Vagina (tissue), 2 donors: Measurements from ENCODE around the gene ADAM23. TPM values are rescaled to one million over a fixed set of nuclear protein-coding genes. Genes with fewer than 3 reads are reported as not detected.

Source experiments
- DNase-seq, 2 donors: peaks; one replicate each; pipeline ENCODE4 v3.0.0-alpha.2; 2017; ENCODE audit errors: extremely low spot score in 2 of 2
- H3K27ac ChIP-seq: fragments of 200-600 bp; sonication (generic); one replicate; pipeline ENCODE4 v1.5.1; 2019
- H3K27me3 ChIP-seq: fragments of 200-600 bp; sonication (generic); one replicate; pipeline ENCODE4 v1.5.1; 2019
- H3K36me3 ChIP-seq, 2 donors: fragments of 200-600 bp; sonication (generic); one replicate each; pipeline ENCODE4 v1.5.1; 2017 to 2019
- H3K4me1 ChIP-seq: fragments of 200-600 bp; sonication (generic); one replicate; pipeline ENCODE4 v1.5.1; 2019
- H3K4me3 ChIP-seq, 2 donors: fragments of 200-600 bp; sonication (generic); 1 replicate in 1 of 2; 2 replicates in 1 of 2; pipeline ENCODE4 v1.5.1; 2016 to 2019
- H3K9me3 ChIP-seq: fragments of 200-600 bp; sonication (generic); one replicate; pipeline ENCODE4 v1.5.1; 2019
- CTCF ChIP-seq, 3 experiments: fragments of 450-650 bp in 2 of 3; fragments of 200-600 bp in 1 of 3; sonication (generic) in 1 of 3; IDR thresholded peaks; one replicate each; pipeline ENCODE4 v1.5.1; 2017 to 2019; ENCODE audit warnings: antibody characterized with exemption in 3 of 3, mild to moderate bottlenecking in 2 of 3, moderate library complexity in 2 of 3
- POLR2A ChIP-seq, 2 donors: fragments of 450-650 bp; IDR thresholded peaks; one replicate each; pipeline ENCODE4 v1.6.1; 2017; ENCODE audit warnings: antibody characterized with exemption in 2 of 2, mild to moderate bottlenecking in 2 of 2, moderate library complexity in 2 of 2
- POLR2AphosphoS5 ChIP-seq, 2 donors: sonication (generic); formaldehyde crosslinking; IDR thresholded peaks; one replicate each; pipeline ENCODE4 v1.9.0; 2017; ENCODE audit warnings: antibody characterized with exemption in 2 of 2, mild to moderate bottlenecking in 2 of 2, low read depth in 1 of 2; ENCODE audit not compliant: insufficient read depth in 1 of 2
- intact Hi-C: fragments of 100-400 bp; cut with DNase I; formaldehyde crosslinking; loops from one replicate; pipeline ENCODE4 v1.15.1; 2023
- total RNA-seq: library from RNA; depleted of rRNA; stranded (reverse); fragments of >200 nt; gene quantifications from one replicate; pipeline ENCODE4 v1.2.3, GENCODE V29; 2016

ADAM23 gene
- total RNA-seq, 1 donor from 2014 or later: 5.2 TPM

GRCh38 chr2:206563374-206563773 lies 120.0 kb downstream of the ADAM23 start:
- intact Hi-C loops: no loop called here
- Histone ChIP-seq H3K27me3 (no peaks in the 10 kb centered on the region), H3K9me3 (no peaks in the 10 kb centered on the region), H3K27ac (no peak overlapping the region), H3K4me3 (no peak overlapping the region), H3K36me3 (no peaks in the 10 kb centered on the region), H3K4me1 (no peaks in the 10 kb centered on the region)
- DNase-seq: no peak
- TF ChIP-seq CTCF (IDR thresholded peaks at IDR 0.05) (no peak), POLR2A (IDR thresholded peaks at IDR 0.05) (no peak), POLR2AphosphoS5 (IDR thresholded peaks at IDR 0.05; ENCODE audit: insufficient read depth in 1 of 2, low read depth in 1 of 2) (no peak)

GRCh38 chr2:206565666-206566065 lies 122.3 kb downstream of the ADAM23 start:
- no peak for TF ChIP-seq POLR2AphosphoS5 (IDR thresholded peaks at IDR 0.05; ENCODE audit: insufficient read depth in 1 of 2, low read depth in 1 of 2)
- TF ChIP-seq POLR2A (IDR thresholded peaks at IDR 0.05): no peak

GRCh38 chr2:206569470-206569869 lies 126.1 kb downstream of the ADAM23 start:
- Histone ChIP-seq H3K27me3 (no peaks in the 10 kb centered on the region), H3K36me3 (no peaks in the 10 kb centered on the region), H3K4me1 (no peaks in the 10 kb centered on the region), H3K4me3 (no peak overlapping the region), H3K27ac (no peak overlapping the region), H3K9me3 (no peaks in the 10 kb centered on the region)
- no peak for DNase-seq
- intact Hi-C loops: no loop called here
- TF ChIP-seq POLR2A (IDR thresholded peaks at IDR 0.05) (no peak), POLR2AphosphoS5 (IDR thresholded peaks at IDR 0.05; ENCODE audit: insufficient read depth in 1 of 2, low read depth in 1 of 2) (no peak), CTCF (IDR thresholded peaks at IDR 0.05) (no peak)

More at GRCh38 chr2:206565666-206566065, 122.3 kb downstream of the ADAM23 start:
- Histone ChIP-seq H3K9me3 (no peaks in the 10 kb centered on the region), H3K4me1 (no peaks in the 10 kb centered on the region), H3K4me3 (no peak overlapping the region), H3K27me3 (no peaks in the 10 kb centered on the region), H3K36me3 (no peaks in the 10 kb centered on the region), H3K27ac (no peak overlapping the region)
- intact Hi-C loops: no loop called here
- DNase-seq: no peak

- no peak for DNase-seq
- Histone ChIP-seq H3K27me3 (no peaks in the 10 kb centered on the region), H3K4me3 (no peak overlapping the region), H3K9me3 (no peaks in the 10 kb centered on the region), H3K36me3 (no peaks in the 10 kb centered on the region), H3K27ac (no peak overlapping the region), H3K4me1 (no peaks in the 10 kb centered on the region)
- no peak for TF ChIP-seq POLR2AphosphoS5 (IDR thresholded peaks at IDR 0.05; ENCODE audit: insufficient read depth in 1 of 2, low read depth in 1 of 2)
- TF ChIP-seq CTCF (IDR thresholded peaks at IDR 0.05): no peak
- TF ChIP-seq POLR2A (IDR thresholded peaks at IDR 0.05): no peak
- intact Hi-C loops: no loop called here
These were observed 126.9 kb downstream of the ADAM23 start for GRCh38 chr2:206570199-206570598.

- no peaks in the 10 kb centered on the region for H3K4me1 ChIP-seq
- DNase-seq: no peak
- no peaks in the 10 kb centered on the region for H3K36me3 ChIP-seq
- no peak overlapping the region for H3K27ac ChIP-seq
- H3K9me3 ChIP-seq: no peaks in the 10 kb centered on the region
- TF ChIP-seq POLR2AphosphoS5 (IDR thresholded peaks at IDR 0.05; ENCODE audit: insufficient read depth in 1 of 2, low read depth in 1 of 2): no peak
- no peak for TF ChIP-seq CTCF (IDR thresholded peaks at IDR 0.05)
- no peak for TF ChIP-seq POLR2A (IDR thresholded peaks at IDR 0.05)
- H3K27me3 ChIP-seq: no peaks in the 10 kb centered on the region
- intact Hi-C loops: no loop called here
- no peak overlapping the region for H3K4me3 ChIP-seq
These were observed 129.4 kb downstream of the ADAM23 start for GRCh38 chr2:206572725-206573124.
